SK-N-SH (cell line): ENCODE results near the gene SHC3. TPM values are rescaled to one million over a fixed set of nuclear protein-coding genes. Genes with fewer than 3 reads are reported as not detected.
A peak's percentile ranks its signal among the peaks of the same experiment; 100 is the strongest.

Experiments
- CTCF ChIA-PET: fragments of 300-600, 350-600 bp; formaldehyde crosslinking; extraction: SDS; loops from one replicate; lab custom pipeline; 2021; lab: Yijun Ruan, JAX
- POLR2A ChIA-PET: fragments of 350-600 bp; sonication (Branson Sonifier 250); formaldehyde crosslinking; extraction: SDS; loops from one replicate; lab custom pipeline; 2020; ENCODE audit warnings: antibody characterized with exemption, inconsistent platforms; lab: Yijun Ruan, JAX
- DNase-seq: peaks from one replicate; pipeline ENCODE4 v3.0.0; 2012
- H2AFZ ChIP-seq: fragments of 200-600 bp; sonication (generic); 2 replicates; pipeline ENCODE4 v1.8.1; 2016; ENCODE audit warnings: antibody characterized with exemption, mild to moderate bottlenecking, low read depth
- H3F3A ChIP-seq: fragments of 200-600 bp; sonication (generic); replicated peaks from 2 replicates; pipeline ENCODE3; 2016; ENCODE audit warnings: antibody characterized with exemption, mild to moderate bottlenecking; ENCODE audit not compliant: insufficient read depth
- H3K27ac ChIP-seq, 2 experiments: fragments of 200-500 bp in 1 of 2; fragments of 200-600 bp in 1 of 2; sonication (Bioruptor generic) in 1 of 2; sonication (generic), shearing (Covaris generic) in 1 of 2; 2 replicates each; pipeline versions ENCODE4 v1.5.1 to v1.6.1; 2014 to 2016; ENCODE audit warnings: low read depth in 2 of 2, inconsistent platforms in 1 of 2, low read length in 1 of 2, mild to moderate bottlenecking in 1 of 2, mixed read lengths in 1 of 2
- H3K27me3 ChIP-seq: fragments of 200-600 bp; sonication (generic), shearing (Covaris generic); 2 replicates; pipeline ENCODE4 v1.6.1; 2016; ENCODE audit warnings: mixed run types; ENCODE audit not compliant: insufficient read depth
- H3K36me3 ChIP-seq, 2 experiments: fragments of 200-500 bp in 1 of 2; fragments of 200-600 bp in 1 of 2; sonication (Bioruptor generic) in 1 of 2; sonication (generic) in 1 of 2; replicated peaks in 1 of 2; 2 replicates each; pipeline versions ENCODE3 to v1.5.1; 2014 to 2016; ENCODE audit warnings: low read length in 1 of 2, mild to moderate bottlenecking in 1 of 2; ENCODE audit not compliant: insufficient read depth in 2 of 2, control insufficient read depth in 1 of 2
- H3K4me1 ChIP-seq, 2 experiments: fragments of 200-500 bp in 1 of 2; fragments of 200-600 bp in 1 of 2; sonication (Bioruptor generic) in 1 of 2; sonication (generic), shearing (Covaris generic) in 1 of 2; 2 replicates each; pipeline versions ENCODE4 v1.5.1 to v1.6.1; 2014 to 2016; ENCODE audit warnings: low read depth in 1 of 2, low read length in 1 of 2, mixed run types in 1 of 2; ENCODE audit not compliant: insufficient read depth in 2 of 2, control insufficient read depth in 1 of 2
- H3K4me2 ChIP-seq: fragments of 200-600 bp; sonication (generic), shearing (Covaris generic); 2 replicates; pipeline ENCODE4 v1.6.1; 2017; ENCODE audit warnings: mixed run types
- H3K4me3 ChIP-seq, 2 experiments: fragments of 200-500 bp in 1 of 2; fragments of 200-600 bp in 1 of 2; sonication (Bioruptor generic) in 1 of 2; sonication (generic), shearing (Covaris generic) in 1 of 2; 2 replicates each; pipeline versions ENCODE4 v1.5.1 to v1.8.1; 2014 to 2016; ENCODE audit warnings: low read depth in 2 of 2, inconsistent platforms in 1 of 2, low read length in 1 of 2, mild to moderate bottlenecking in 1 of 2, mixed read lengths in 1 of 2, moderate library complexity in 1 of 2
- H3K79me2 ChIP-seq: fragments of 200-600 bp; sonication (generic); 2 replicates; pipeline ENCODE4 v1.8.1; 2017; ENCODE audit warnings: mild to moderate bottlenecking; ENCODE audit not compliant: insufficient read depth
- H3K9ac ChIP-seq: fragments of 200-600 bp; sonication (generic); 2 replicates; pipeline ENCODE4 v1.6.1; 2017; ENCODE audit warnings: mixed run types
- H3K9me2 ChIP-seq: fragments of 200-600 bp; sonication (generic); 2 replicates; pipeline ENCODE4 v1.6.1; 2017; ENCODE audit warnings: mixed run types
- H3K9me3 ChIP-seq: fragments of 200-600 bp; sonication (generic); 2 replicates; pipeline ENCODE4 v1.6.1; 2017; ENCODE audit warnings: mixed run types, mild to moderate bottlenecking, moderate library complexity
- H4K20me1 ChIP-seq: fragments of 200-600 bp; sonication (generic); 2 replicates; pipeline ENCODE4 v1.6.1; 2017; ENCODE audit warnings: mild to moderate bottlenecking, mixed run types; ENCODE audit not compliant: insufficient read depth
- EP300 ChIP-seq, 2 experiments: IDR thresholded peaks; 2 replicates each; pipeline versions ENCODE4 v1.4.0 to v1.6.1; 2012; ENCODE audit warnings: borderline replicate concordance in 1 of 2, low read depth in 1 of 2, low read length in 1 of 2
- GABPA ChIP-seq: IDR thresholded peaks from 2 replicates; pipeline ENCODE4 v1.4.0; 2012; ENCODE audit warnings: low read depth, mild to moderate bottlenecking
- RCOR1 ChIP-seq: fragments of 150-350 bp; IDR thresholded peaks from 2 replicates; pipeline ENCODE4 v1.6.1; 2017; ENCODE audit warnings: antibody characterized with exemption, low read length
- TCF12 ChIP-seq: IDR thresholded peaks from 2 replicates; pipeline ENCODE4 v1.4.0; 2012
- TEAD4 ChIP-seq: IDR thresholded peaks from 2 replicates; pipeline ENCODE4 v1.4.0; 2012; ENCODE audit warnings: mild to moderate bottlenecking, borderline replicate concordance; ENCODE audit not compliant: insufficient read depth
- WGBS: methylation state at CpG from one replicate; pipeline ENCODE4 v1.1.6; 2017; ENCODE audit warnings: low lambda C conversion rate; 5-methylcytosine and 5-hydroxymethylcytosine counted together
- polyA plus RNA-seq, 3 experiments: library from polyadenylated mRNA; depleted of rRNA; stranded (reverse); fragments of >200 nt; gene quantifications; 2 replicates each; pipeline ENCODE4 v1.2.3, GENCODE V29; 2012
- TF ChIP-seq, protein P1 (sequence below): IDR thresholded peaks from 2 replicates; pipeline ENCODE4; 2012
- TF ChIP-seq, protein P2 (sequence below): IDR thresholded peaks from 2 replicates; pipeline ENCODE4 v1.4.0; 2012; ENCODE audit warnings: low read depth
- TF ChIP-seq, protein P3 (sequence below): IDR thresholded peaks from 2 replicates; pipeline ENCODE4 v1.4.0; 2012; ENCODE audit warnings: low read depth, borderline replicate concordance
- TF ChIP-seq, protein P4 (sequence below): IDR thresholded peaks from 2 replicates; pipeline ENCODE4 v1.6.1; 2012; ENCODE audit warnings: mild to moderate bottlenecking, low read depth, low read length, moderate library complexity
- TF ChIP-seq, protein P5 (sequence below): fragments of 200-600 bp; sonication (generic); IDR thresholded peaks from 2 replicates; pipeline ENCODE4 v1.6.1; 2017; ENCODE audit warnings: antibody characterized with exemption, mild to moderate bottlenecking, moderate library complexity
- TF ChIP-seq, protein P6 (sequence below): fragments of 150-350 bp; IDR thresholded peaks from 2 replicates; pipeline ENCODE4 v1.6.1; 2016; ENCODE audit warnings: mild to moderate bottlenecking, low read depth, low read length

SHC3 gene
- polyA plus RNA-seq, 1 of the 3 experiments (the other 2 are of a cell fraction) = 3.2 TPM

DNA sequence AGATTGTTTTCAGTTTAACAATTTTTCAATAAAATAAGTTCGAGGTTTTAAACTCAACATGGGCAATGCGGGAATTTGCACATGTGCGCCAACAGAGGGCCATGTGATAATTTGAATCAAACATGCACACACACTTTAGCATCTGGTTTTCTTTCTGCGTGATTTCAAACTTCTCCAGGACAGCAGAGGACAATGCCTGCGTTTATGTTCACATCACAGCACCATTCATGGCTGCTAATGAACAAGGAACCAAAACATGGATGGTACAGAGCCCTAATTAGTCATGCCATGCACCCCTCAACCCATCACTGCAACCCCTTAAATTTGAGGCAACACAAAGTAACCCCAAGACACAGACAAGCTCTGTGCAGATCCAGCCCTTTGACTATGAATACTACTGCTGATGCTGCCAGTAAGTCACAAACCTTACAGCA, 2.8 kb downstream of the SHC3 start (continued):
- TF ChIP-seq, protein P1, sequence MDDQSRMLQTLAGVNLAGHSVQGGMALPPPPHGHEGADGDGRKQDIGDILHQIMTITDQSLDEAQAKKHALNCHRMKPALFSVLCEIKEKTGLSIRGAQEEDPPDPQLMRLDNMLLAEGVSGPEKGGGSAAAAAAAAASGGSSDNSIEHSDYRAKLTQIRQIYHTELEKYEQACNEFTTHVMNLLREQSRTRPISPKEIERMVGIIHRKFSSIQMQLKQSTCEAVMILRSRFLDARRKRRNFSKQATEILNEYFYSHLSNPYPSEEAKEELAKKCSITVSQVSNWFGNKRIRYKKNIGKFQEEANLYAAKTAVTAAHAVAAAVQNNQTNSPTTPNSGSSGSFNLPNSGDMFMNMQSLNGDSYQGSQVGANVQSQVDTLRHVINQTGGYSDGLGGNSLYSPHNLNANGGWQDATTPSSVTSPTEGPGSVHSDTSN = no peak
- TF ChIP-seq TCF12 = peak; percentile 65; the same call in 1 of the 2 replicates
- TF ChIP-seq, protein P2, sequence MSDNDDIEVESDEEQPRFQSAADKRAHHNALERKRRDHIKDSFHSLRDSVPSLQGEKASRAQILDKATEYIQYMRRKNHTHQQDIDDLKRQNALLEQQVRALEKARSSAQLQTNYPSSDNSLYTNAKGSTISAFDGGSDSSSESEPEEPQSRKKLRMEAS = peak; percentile 87
- TF ChIP-seq RCOR1 = peak; percentile 66
- TF ChIP-seq, protein P3, sequence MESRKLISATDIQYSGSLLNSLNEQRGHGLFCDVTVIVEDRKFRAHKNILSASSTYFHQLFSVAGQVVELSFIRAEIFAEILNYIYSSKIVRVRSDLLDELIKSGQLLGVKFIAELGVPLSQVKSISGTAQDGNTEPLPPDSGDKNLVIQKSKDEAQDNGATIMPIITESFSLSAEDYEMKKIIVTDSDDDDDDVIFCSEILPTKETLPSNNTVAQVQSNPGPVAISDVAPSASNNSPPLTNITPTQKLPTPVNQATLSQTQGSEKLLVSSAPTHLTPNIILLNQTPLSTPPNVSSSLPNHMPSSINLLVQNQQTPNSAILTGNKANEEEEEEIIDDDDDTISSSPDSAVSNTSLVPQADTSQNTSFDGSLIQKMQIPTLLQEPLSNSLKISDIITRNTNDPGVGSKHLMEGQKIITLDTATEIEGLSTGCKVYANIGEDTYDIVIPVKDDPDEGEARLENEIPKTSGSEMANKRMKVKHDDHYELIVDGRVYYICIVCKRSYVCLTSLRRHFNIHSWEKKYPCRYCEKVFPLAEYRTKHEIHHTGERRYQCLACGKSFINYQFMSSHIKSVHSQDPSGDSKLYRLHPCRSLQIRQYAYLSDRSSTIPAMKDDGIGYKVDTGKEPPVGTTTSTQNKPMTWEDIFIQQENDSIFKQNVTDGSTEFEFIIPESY = no peak
- TF ChIP-seq EP300 (IDR thresholded peaks at IDR 0.05; ENCODE audit: borderline replicate concordance in 1 of 2, low read depth in 1 of 2, low read length in 1 of 2) = 0 out of 4 replicates have a peak, but pooled peaks of 1 of the 2 experiments have one; percentile 9
- TF ChIP-seq, protein P4, sequence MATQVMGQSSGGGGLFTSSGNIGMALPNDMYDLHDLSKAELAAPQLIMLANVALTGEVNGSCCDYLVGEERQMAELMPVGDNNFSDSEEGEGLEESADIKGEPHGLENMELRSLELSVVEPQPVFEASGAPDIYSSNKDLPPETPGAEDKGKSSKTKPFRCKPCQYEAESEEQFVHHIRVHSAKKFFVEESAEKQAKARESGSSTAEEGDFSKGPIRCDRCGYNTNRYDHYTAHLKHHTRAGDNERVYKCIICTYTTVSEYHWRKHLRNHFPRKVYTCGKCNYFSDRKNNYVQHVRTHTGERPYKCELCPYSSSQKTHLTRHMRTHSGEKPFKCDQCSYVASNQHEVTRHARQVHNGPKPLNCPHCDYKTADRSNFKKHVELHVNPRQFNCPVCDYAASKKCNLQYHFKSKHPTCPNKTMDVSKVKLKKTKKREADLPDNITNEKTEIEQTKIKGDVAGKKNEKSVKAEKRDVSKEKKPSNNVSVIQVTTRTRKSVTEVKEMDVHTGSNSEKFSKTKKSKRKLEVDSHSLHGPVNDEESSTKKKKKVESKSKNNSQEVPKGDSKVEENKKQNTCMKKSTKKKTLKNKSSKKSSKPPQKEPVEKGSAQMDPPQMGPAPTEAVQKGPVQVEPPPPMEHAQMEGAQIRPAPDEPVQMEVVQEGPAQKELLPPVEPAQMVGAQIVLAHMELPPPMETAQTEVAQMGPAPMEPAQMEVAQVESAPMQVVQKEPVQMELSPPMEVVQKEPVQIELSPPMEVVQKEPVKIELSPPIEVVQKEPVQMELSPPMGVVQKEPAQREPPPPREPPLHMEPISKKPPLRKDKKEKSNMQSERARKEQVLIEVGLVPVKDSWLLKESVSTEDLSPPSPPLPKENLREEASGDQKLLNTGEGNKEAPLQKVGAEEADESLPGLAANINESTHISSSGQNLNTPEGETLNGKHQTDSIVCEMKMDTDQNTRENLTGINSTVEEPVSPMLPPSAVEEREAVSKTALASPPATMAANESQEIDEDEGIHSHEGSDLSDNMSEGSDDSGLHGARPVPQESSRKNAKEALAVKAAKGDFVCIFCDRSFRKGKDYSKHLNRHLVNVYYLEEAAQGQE = no peak
- no peak for TF ChIP-seq GABPA
- TF ChIP-seq TEAD4 = no peak
- TF ChIP-seq, protein P5, sequence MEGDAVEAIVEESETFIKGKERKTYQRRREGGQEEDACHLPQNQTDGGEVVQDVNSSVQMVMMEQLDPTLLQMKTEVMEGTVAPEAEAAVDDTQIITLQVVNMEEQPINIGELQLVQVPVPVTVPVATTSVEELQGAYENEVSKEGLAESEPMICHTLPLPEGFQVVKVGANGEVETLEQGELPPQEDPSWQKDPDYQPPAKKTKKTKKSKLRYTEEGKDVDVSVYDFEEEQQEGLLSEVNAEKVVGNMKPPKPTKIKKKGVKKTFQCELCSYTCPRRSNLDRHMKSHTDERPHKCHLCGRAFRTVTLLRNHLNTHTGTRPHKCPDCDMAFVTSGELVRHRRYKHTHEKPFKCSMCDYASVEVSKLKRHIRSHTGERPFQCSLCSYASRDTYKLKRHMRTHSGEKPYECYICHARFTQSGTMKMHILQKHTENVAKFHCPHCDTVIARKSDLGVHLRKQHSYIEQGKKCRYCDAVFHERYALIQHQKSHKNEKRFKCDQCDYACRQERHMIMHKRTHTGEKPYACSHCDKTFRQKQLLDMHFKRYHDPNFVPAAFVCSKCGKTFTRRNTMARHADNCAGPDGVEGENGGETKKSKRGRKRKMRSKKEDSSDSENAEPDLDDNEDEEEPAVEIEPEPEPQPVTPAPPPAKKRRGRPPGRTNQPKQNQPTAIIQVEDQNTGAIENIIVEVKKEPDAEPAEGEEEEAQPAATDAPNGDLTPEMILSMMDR = peak; percentile 54
- TF ChIP-seq, all 33 proteins: peak for 11

DNA sequence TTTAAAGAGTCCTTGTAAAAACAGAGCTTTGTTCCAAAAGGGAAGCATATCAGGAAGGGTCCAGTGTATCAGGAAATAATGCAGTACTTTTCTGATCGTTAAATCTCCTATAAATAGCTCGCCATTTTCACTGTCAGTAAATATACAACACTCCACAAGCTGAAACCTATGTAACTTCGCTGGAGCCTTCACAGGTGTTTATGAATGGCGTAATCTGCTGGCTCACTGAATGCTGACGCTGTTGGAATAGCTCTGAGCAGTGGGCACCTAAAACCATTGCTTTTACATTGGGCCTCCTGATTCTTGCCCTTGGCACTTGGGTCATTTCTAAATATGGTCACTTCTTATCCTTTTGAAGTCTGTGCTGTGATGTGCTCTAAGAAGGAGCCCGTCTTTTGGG, 4.3 kb downstream of the SHC3 start:
- Histone ChIP-seq H3F3A (peaks cover 8% of the 10 kb centered on the region), H3K36me3 (peaks cover 0 to 3% of the 10 kb centered on the region in 2 experiments), H3K27me3 (no peaks in the 10 kb centered on the region), H3K79me2 (peaks cover 98% of the 10 kb centered on the region), H4K20me1 (no peaks in the 10 kb centered on the region), H3K4me2 (no peak overlapping the region; the same call in 1 of the 2 replicates), H3K9me2 (no peaks in the 10 kb centered on the region), H3K9me3 (no peaks in the 10 kb centered on the region), H2AFZ (no peak overlapping the region), H3K9ac (no peak overlapping the region), H3K4me3 (no peak overlapping the region), H3K4me1 (peaks cover 19 to 22% of the 10 kb centered on the region in 2 experiments), H3K27ac (no peak overlapping the region)
- ChIA-PET CTCF (interaction anchor here (1.8 to 9.2 kb wide), 2 partner anchors 60 to 105 kb away, joined by 7 to 64 read pairs; no protein-coding TSS in a partner anchor), POLR2A (interaction anchor here (1.0 kb wide), 1 partner anchor 138 kb away, joined by 3 read pairs; no protein-coding TSS in a partner anchor)
- TF ChIP-seq, protein P6, sequence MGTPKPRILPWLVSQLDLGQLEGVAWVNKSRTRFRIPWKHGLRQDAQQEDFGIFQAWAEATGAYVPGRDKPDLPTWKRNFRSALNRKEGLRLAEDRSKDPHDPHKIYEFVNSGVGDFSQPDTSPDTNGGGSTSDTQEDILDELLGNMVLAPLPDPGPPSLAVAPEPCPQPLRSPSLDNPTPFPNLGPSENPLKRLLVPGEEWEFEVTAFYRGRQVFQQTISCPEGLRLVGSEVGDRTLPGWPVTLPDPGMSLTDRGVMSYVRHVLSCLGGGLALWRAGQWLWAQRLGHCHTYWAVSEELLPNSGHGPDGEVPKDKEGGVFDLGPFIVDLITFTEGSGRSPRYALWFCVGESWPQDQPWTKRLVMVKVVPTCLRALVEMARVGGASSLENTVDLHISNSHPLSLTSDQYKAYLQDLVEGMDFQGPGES = no peak
- 88% methylated on average over 5 of the region's 6 CpGs for WGBS
- DNase-seq = no peak
